Ammon's horn (tissue), 1 donor: ENCODE measurements around the gene TMEM232.
A peak's percentile ranks its signal among the peaks of the same experiment; 100 is the strongest.

Source experiments
- DNase-seq: peaks from one replicate; pipeline ENCODE4 v3.0.0-alpha.2; 2016; ENCODE audit warnings: low spot score

TMEM232 gene

GRCh38 chr5:110402562-110402961 lies 323.9 kb downstream of the TMEM232 start:
- DNase-seq = no peak

GRCh38 chr5:110401881-110402280 lies 324.6 kb downstream of the TMEM232 start:
- DNase-seq = no peak

GRCh38 chr5:110398951-110399350 lies 327.5 kb downstream of the TMEM232 start:
- no peak for DNase-seq

- no peak for DNase-seq
Measured at GRCh38 chr5:110397281-110397680, 329.2 kb downstream of the TMEM232 start.

GRCh38 chr5:110386782-110387181 lies 339.7 kb downstream of the TMEM232 start:
- peak; percentile 64 for DNase-seq

- DNase-seq = no peak
Measured at GRCh38 chr5:110383231-110383630, 343.2 kb downstream of the TMEM232 start.

GRCh38 chr5:110377943-110378342 lies 348.5 kb downstream of the TMEM232 start:
- no peak for DNase-seq

- no peak for DNase-seq
Measured at GRCh38 chr5:110377361-110377760, 349.1 kb downstream of the TMEM232 start.

- DNase-seq = no peak
Measured at GRCh38 chr5:110376281-110376951, 350.1 kb downstream of the TMEM232 start.

- no peak for DNase-seq
Measured at GRCh38 chr5:110371725-110372041, 354.8 kb downstream of the TMEM232 start.

GRCh38 chr5:110371011-110371724 lies 355.3 kb downstream of the TMEM232 start:
- no peak for DNase-seq
